Measurements from ENCODE around the gene NDUFS8. TPM values are rescaled to one million over a fixed set of nuclear protein-coding genes. Genes with fewer than 3 reads are reported as not detected.

Gene NDUFS8
- total RNA-seq, 3 donors from 2014 or later (not counting 1 experiment from before 2014, with no cell fraction given): 84.5 to 95.2 (median 90.7) TPM

DNA sequence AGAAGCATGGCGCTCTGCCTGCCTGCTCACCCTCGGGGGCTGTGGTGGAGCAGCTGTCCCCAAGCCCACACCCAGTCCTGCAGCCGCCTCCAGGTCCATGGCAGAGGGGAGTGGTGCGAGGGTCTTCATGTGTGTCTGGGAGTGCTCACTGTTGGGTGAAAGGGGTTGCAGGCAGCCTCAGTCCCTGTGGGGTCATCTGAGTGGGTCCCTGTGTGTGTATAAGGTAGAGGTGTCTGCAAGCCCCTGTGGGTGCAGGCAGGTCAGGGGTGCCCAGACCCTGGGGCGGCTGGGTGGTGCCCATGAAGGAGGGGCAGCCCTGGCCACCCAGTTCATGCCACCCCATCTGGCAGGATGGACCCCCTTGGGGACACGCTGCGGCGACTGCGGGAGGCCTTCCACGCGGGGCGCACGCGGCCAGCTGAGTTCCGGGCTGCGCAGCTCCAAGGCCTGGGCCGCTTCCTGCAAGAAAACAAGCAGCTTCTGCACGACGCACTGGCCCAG is 15.5 kb upstream of the NDUFS8 start:
- Histone ChIP-seq H3K27ac (ENCODE audit: low read length) (no peak overlapping the region), H3K36me3 (ENCODE audit: control insufficient read depth, insufficient read depth, low read length) (no peaks in the 10 kb centered on the region), H3K4me3 (ENCODE audit: low read length) (no peak overlapping the region), H3K4me1 (ENCODE audit: control insufficient read depth, insufficient read depth, low read length) (peaks cover 33% of the 10 kb centered on the region), H3K27me3 (ENCODE audit: control insufficient read depth, insufficient read depth, low read length) (no peaks in the 10 kb centered on the region), H3K9me3 (ENCODE audit: control insufficient read depth, insufficient read depth, low read length) (no peaks in the 10 kb centered on the region)
- H3K9me3 Mint-ChIP-seq: no peaks in the 10 kb centered on the region
- ATAC-seq (no peak), DNase-seq (no peak)
- intact Hi-C loops (cut with micrococcal nuclease): no loop called here
- WGBS (ENCODE audit: insufficient coverage): 86% methylated on average over 19 of the region's 19 CpGs
- no peaks in the 10 kb centered on the region for H3K36me3 Mint-ChIP-seq
- H3K27me3 Mint-ChIP-seq (ENCODE audit: low read depth in 2 of 2): no peaks in the 10 kb centered on the region
- peaks cover 9 to 18% of the 10 kb centered on the region in 2 donors for H3K4me1 Mint-ChIP-seq
- TF ChIP-seq, protein P1, sequence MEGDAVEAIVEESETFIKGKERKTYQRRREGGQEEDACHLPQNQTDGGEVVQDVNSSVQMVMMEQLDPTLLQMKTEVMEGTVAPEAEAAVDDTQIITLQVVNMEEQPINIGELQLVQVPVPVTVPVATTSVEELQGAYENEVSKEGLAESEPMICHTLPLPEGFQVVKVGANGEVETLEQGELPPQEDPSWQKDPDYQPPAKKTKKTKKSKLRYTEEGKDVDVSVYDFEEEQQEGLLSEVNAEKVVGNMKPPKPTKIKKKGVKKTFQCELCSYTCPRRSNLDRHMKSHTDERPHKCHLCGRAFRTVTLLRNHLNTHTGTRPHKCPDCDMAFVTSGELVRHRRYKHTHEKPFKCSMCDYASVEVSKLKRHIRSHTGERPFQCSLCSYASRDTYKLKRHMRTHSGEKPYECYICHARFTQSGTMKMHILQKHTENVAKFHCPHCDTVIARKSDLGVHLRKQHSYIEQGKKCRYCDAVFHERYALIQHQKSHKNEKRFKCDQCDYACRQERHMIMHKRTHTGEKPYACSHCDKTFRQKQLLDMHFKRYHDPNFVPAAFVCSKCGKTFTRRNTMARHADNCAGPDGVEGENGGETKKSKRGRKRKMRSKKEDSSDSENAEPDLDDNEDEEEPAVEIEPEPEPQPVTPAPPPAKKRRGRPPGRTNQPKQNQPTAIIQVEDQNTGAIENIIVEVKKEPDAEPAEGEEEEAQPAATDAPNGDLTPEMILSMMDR (IDR thresholded peaks at IDR 0.05): no peak
- H3K4me3 Mint-ChIP-seq: no peak overlapping the region
- H3K27ac Mint-ChIP-seq: no peak overlapping the region

DNA sequence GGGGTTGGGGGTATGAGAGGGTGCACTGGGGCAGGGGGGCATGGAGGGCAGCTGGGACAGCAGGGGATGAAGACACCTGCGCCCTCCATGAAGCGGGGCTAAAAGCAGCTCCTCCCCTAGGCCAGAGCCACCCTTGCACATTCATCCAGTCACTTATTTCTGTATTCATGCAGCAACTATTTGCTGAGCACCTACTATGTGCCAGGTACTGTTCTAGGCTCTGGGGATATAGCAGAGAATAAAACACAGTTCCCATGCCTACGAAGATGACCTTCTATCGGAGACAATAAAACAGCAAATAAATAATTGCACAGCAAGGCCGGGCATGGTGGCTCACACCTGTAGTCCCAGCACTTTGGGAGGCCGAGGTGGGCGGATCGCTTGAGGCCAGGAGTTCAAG is 15.0 kb upstream of the NDUFS8 start:
- Mint-ChIP-seq H3K27me3 (ENCODE audit: low read depth in 2 of 2) (no peaks in the 10 kb centered on the region), H3K4me3 (no peak overlapping the region), H3K36me3 (no peaks in the 10 kb centered on the region), H3K27ac (no peak overlapping the region), H3K9me3 (no peaks in the 10 kb centered on the region), H3K4me1 (peaks cover 5 to 13% of the 10 kb centered on the region in 2 donors)
- Histone ChIP-seq H3K4me1 (ENCODE audit: control insufficient read depth, insufficient read depth, low read length) (peaks cover 28% of the 10 kb centered on the region), H3K27ac (ENCODE audit: low read length) (no peak overlapping the region), H3K36me3 (ENCODE audit: control insufficient read depth, insufficient read depth, low read length) (no peaks in the 10 kb centered on the region), H3K4me3 (ENCODE audit: low read length) (no peak overlapping the region), H3K27me3 (ENCODE audit: control insufficient read depth, insufficient read depth, low read length) (no peaks in the 10 kb centered on the region), H3K9me3 (ENCODE audit: control insufficient read depth, insufficient read depth, low read length) (no peaks in the 10 kb centered on the region)
- 96% methylated on average over 8 of the region's 8 CpGs for WGBS (ENCODE audit: insufficient coverage)
- no peak for DNase-seq
- no peak for ATAC-seq
- intact Hi-C loops (cut with micrococcal nuclease): no loop called here
- TF ChIP-seq, protein P1 (IDR thresholded peaks at IDR 0.05): no peak

DNA sequence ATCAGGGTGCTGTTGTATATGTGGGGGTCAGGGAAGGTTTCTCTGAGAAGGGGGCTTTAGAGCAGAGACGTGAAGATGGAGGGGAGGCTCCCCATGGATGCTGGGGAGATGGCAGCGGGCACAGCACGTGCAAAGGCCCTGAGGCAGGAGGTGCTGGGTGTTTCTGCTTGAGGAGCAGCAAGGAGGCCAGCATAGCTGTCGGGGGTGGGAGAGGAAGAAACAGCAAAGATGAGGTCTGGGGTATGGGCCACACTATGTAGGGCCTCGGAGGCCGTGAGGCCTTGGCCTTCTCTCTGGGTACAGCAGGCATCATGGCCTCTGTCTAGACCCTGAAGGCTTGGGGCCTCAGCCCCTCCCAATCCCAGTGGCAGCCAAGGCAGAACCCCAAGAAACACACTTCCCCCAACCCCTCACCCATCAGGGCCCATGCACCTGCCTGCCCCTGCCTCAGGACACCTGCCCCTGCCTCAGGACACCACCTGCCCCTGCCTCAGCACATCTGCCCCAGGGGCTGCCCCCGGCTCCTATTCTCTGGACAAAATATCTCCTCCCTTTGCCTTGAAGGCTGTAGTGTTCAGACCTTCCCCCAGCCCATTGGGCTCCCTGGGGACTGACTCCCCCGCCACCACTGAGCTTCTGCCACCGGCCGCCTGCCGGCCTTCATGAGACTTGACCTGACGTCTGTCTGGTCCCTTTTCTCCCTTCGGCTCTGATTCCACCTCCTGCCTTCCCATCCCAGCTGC is 14.1 kb upstream of the NDUFS8 start:
- no peak for DNase-seq
- 91% methylated on average over 13 of the region's 13 CpGs for WGBS (ENCODE audit: insufficient coverage)
- Mint-ChIP-seq H3K9me3 (no peaks in the 10 kb centered on the region), H3K4me3 (no peak overlapping the region), H3K27ac (no peak overlapping the region), H3K4me1 (peaks cover 5 to 12% of the 10 kb centered on the region in 2 donors), H3K27me3 (ENCODE audit: low read depth in 2 of 2) (no peaks in the 10 kb centered on the region), H3K36me3 (no peaks in the 10 kb centered on the region)
- Histone ChIP-seq H3K4me3 (ENCODE audit: low read length) (no peak overlapping the region), H3K36me3 (ENCODE audit: control insufficient read depth, insufficient read depth, low read length) (no peaks in the 10 kb centered on the region), H3K4me1 (ENCODE audit: control insufficient read depth, insufficient read depth, low read length) (peaks cover 19% of the 10 kb centered on the region), H3K9me3 (ENCODE audit: control insufficient read depth, insufficient read depth, low read length) (no peaks in the 10 kb centered on the region), H3K27ac (ENCODE audit: low read length) (no peak overlapping the region), H3K27me3 (ENCODE audit: control insufficient read depth, insufficient read depth, low read length) (no peaks in the 10 kb centered on the region)
- ATAC-seq: no peak
- intact Hi-C loops (cut with micrococcal nuclease): no loop called here
- TF ChIP-seq, protein P1 (IDR thresholded peaks at IDR 0.05): no peak
